Right atrium auricular region (tissue), 2 donors: Measurements from ENCODE around the gene MCUB. TPM values are rescaled to one million over a fixed set of nuclear protein-coding genes. Genes with fewer than 3 reads are reported as not detected.

ENCODE experiments used
- DNase-seq: peaks from one replicate; pipeline ENCODE4 v3.0.0-alpha.2; 2019; ENCODE audit warnings: low spot score
- H3K27ac ChIP-seq, 2 donors: fragments of 200-600 bp; sonication (generic); 1 replicate in 1 of 2; 2 replicates in 1 of 2; pipeline ENCODE4 v1.5.1; 2016 to 2019
- H3K27me3 ChIP-seq, 2 donors: fragments of 200-600 bp; sonication (generic); one replicate each; pipeline versions ENCODE4 v1.5.1 to v1.6.0; 2017 to 2019
- H3K36me3 ChIP-seq: fragments of 200-600 bp; sonication (generic); one replicate; pipeline ENCODE4 v1.5.1; 2016
- H3K4me1 ChIP-seq, 2 donors: fragments of 200-600 bp; sonication (generic); one replicate each; pipeline versions ENCODE4 v1.5.1 to v1.6.0; 2017 to 2019
- H3K4me3 ChIP-seq, 2 donors: fragments of 200-600 bp; sonication (generic); 1 replicate in 1 of 2; 2 replicates in 1 of 2; pipeline ENCODE4 v1.5.1; 2017 to 2019; ENCODE audit warnings: mild to moderate bottlenecking in 1 of 2, moderate library complexity in 1 of 2
- H3K9me3 ChIP-seq, 2 donors: fragments of 200-600 bp; sonication (generic); one replicate each; pipeline ENCODE4 v1.5.1; 2019
- total RNA-seq, 2 donors: library from RNA; depleted of rRNA; stranded (reverse); fragments of >200 nt; gene quantifications; one replicate each; pipeline ENCODE4 v1.1.0, GENCODE V29; 2016
- TF ChIP-seq, protein P1 (sequence below), 2 donors: fragments of 200-600 bp; sonication (generic); IDR thresholded peaks; one replicate each; pipeline ENCODE4 v1.5.1; 2019; ENCODE audit warnings: antibody characterized with exemption in 2 of 2

MCUB gene
- total RNA-seq, 2 donors from 2014 or later = 25.0 to 28.1 TPM

DNA sequence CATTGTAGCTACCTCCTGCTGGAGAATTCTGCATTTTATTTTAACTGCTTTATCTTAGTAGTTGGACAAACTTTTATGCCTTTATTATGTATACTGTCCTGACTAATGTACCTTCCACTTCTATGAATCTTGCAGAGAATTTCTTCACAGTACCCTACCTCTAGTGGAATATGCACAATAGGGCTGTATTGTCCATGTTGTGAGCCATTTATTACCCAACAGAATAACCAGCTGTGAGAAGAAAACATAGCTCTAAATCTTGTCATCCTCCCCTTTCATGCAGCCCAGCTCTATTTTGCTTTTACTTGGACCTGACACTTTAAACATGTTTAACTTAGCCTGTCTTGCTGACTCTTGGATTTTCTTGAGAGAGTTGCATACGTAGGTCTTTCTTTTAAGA lies 56.2 kb downstream of the MCUB start:
- H3K27ac ChIP-seq = no peak overlapping the region
- H3K9me3 ChIP-seq = peaks cover 0 to 8% of the 10 kb centered on the region in 2 donors
- H3K36me3 ChIP-seq = no peaks in the 10 kb centered on the region
- TF ChIP-seq, protein P1, sequence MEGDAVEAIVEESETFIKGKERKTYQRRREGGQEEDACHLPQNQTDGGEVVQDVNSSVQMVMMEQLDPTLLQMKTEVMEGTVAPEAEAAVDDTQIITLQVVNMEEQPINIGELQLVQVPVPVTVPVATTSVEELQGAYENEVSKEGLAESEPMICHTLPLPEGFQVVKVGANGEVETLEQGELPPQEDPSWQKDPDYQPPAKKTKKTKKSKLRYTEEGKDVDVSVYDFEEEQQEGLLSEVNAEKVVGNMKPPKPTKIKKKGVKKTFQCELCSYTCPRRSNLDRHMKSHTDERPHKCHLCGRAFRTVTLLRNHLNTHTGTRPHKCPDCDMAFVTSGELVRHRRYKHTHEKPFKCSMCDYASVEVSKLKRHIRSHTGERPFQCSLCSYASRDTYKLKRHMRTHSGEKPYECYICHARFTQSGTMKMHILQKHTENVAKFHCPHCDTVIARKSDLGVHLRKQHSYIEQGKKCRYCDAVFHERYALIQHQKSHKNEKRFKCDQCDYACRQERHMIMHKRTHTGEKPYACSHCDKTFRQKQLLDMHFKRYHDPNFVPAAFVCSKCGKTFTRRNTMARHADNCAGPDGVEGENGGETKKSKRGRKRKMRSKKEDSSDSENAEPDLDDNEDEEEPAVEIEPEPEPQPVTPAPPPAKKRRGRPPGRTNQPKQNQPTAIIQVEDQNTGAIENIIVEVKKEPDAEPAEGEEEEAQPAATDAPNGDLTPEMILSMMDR (IDR thresholded peaks at IDR 0.05) = no peak
- H3K4me3 ChIP-seq = no peak overlapping the region
- H3K4me1 ChIP-seq = no peaks in the 10 kb centered on the region
- H3K27me3 ChIP-seq = no peaks in the 10 kb centered on the region
- DNase-seq = no peak

DNA sequence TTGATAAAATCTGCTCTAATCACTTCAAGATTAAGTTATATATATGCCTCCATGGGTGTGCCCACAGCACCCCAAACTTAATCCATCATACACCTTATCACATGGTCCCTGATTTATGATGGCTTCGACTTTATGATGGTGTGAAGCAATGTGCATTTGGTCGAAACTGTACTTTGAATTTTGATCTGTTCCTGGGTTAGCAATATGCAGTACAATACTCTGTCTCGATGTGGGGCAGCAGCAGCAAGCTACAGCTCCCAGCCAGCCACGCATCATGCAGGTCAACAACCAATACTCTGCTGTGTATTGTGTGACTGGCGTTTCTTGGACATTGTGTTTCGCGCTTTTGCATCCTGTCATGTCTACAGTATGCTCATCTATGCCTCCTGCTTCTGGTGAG lies 62.6 kb downstream of the MCUB start:
- H3K27ac ChIP-seq = no peak overlapping the region
- H3K4me3 ChIP-seq = no peak overlapping the region
- TF ChIP-seq, protein P1 (IDR thresholded peaks at IDR 0.05) = no peak
- no peaks in the 10 kb centered on the region for H3K36me3 ChIP-seq
- H3K27me3 ChIP-seq = no peaks in the 10 kb centered on the region
- no peaks in the 10 kb centered on the region for H3K9me3 ChIP-seq
- H3K4me1 ChIP-seq = no peaks in the 10 kb centered on the region
- DNase-seq = no peak

DNA sequence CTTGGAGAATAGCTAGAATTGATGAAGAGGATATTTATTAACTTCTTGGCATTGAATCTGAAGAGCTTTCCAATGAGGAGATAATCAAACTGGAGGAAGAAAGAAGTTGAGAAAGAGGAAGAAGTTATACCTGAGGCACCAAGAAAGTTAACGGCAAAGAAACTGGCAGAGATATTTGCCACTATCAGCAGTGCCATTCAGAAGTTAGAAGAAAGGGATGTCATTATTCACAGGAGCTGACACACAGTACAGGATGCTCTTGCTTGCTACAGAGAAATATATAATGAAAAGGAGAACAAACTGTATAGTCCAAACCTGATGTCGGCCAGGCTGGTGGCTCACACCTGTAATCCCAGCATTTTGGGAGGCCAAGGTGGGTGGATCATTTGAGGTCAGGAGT lies 64.5 kb downstream of the MCUB start:
- H3K27ac ChIP-seq = no peak overlapping the region
- H3K4me1 ChIP-seq = no peaks in the 10 kb centered on the region
- no peak for DNase-seq
- no peaks in the 10 kb centered on the region for H3K36me3 ChIP-seq
- no peaks in the 10 kb centered on the region for H3K27me3 ChIP-seq
- H3K9me3 ChIP-seq = no peaks in the 10 kb centered on the region
- TF ChIP-seq, protein P1 (IDR thresholded peaks at IDR 0.05) = no peak
- no peak overlapping the region for H3K4me3 ChIP-seq

DNA sequence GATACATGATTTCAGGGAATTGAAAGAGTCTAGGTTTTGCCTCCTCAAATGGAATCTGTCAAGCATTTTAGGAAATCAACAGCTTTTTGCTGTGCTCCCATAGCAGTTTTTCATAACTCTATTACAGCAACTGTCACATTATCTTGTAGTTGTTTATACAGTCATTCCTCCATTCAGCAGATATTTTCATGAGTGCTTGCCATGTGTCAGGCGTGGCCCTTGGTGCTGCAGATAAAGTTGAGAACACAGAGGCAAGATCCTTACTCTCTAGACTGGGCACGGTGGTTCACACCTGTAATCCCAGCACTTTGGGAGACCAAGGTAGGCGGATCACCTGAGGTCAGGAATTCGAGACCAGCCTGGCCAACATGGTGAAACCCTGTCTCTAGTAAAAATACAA lies 67.3 kb downstream of the MCUB start:
- Histone ChIP-seq H3K4me1 (no peaks in the 10 kb centered on the region), H3K4me3 (no peak overlapping the region), H3K36me3 (no peaks in the 10 kb centered on the region), H3K9me3 (no peaks in the 10 kb centered on the region), H3K27ac (no peak overlapping the region), H3K27me3 (no peaks in the 10 kb centered on the region)
- DNase-seq = no peak
- TF ChIP-seq, protein P1 (IDR thresholded peaks at IDR 0.05) = no peak

DNA sequence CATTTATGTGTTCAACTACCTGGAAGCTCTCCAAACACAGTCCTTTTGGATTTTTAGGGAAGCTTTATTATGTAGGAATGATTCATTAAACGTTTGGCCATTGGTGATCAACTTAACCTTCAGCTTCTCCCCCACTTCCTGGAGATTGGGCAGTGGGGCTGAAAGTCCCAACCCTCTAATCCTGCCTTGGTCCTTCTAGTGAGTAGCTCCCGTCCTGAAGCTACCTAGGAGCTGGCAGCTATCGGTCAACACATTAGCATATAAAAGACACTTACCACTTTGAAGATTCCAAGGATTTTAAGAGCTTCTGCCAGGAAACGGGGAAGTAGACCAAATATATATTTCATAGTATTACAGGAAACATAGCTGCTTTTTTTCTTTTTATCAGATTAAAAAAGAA lies 69.7 kb downstream of the MCUB start:
- Histone ChIP-seq H3K4me3 (no peak overlapping the region), H3K4me1 (no peaks in the 10 kb centered on the region), H3K9me3 (no peaks in the 10 kb centered on the region), H3K27me3 (no peaks in the 10 kb centered on the region), H3K27ac (no peak overlapping the region), H3K36me3 (no peaks in the 10 kb centered on the region)
- TF ChIP-seq, protein P1 (IDR thresholded peaks at IDR 0.05) = no peak
- DNase-seq = no peak

DNA sequence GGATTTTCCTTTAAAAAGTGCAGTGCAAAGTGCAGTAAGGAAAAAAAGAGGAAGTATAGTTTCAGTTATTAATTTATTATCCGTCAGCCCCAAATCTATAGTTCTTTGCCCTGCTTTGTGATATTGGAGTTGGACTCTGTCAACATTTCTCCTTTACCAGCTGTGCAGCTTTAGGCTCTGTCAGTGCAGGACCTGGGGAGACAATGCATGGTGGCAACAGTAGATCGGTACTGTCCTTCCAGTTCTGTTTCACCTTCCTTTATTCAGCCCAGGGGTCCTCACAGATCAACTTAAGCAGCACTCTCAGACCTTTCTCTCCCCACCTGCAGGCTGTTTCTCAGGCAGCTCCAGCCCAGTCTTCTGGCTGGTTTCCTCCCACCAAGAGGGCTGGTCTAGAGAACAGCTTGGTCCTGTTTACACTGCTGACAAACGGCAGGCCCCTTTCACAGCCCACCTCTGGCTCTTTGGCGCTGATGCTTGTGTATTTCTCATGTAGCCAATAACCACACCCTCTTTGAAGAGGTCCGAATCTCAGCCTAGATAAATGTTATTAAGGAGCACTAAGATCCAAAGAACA lies 71.6 kb downstream of the MCUB start:
- Histone ChIP-seq H3K27ac (no peak overlapping the region), H3K27me3 (no peaks in the 10 kb centered on the region), H3K36me3 (no peaks in the 10 kb centered on the region), H3K4me3 (no peak overlapping the region), H3K4me1 (no peaks in the 10 kb centered on the region), H3K9me3 (no peaks in the 10 kb centered on the region)
- DNase-seq = no peak
- TF ChIP-seq, protein P1 (IDR thresholded peaks at IDR 0.05) = no peak
